Breast epithelium (tissue), 4 donors: ENCODE measurements around the gene PSMD8. TPM values are rescaled to one million over a fixed set of nuclear protein-coding genes. Genes with fewer than 3 reads are reported as not detected.

Source experiments
- DNase-seq, 2 donors: peaks; one replicate each; pipeline ENCODE4 v3.0.0-alpha.2; 2019; ENCODE audit warnings: low spot score in 2 of 2
- H3K27ac ChIP-seq, 2 donors: fragments of 200-600 bp; sonication (generic) in 1 of 2; one replicate each; pipeline ENCODE4 v1.5.1; 2016 to 2019; ENCODE audit warnings: mild to moderate bottlenecking in 1 of 2
- H3K27me3 ChIP-seq, 2 donors: fragments of 200-600 bp; sonication (generic) in 1 of 2; one replicate each; pipeline versions ENCODE4 v1.5.1 to v1.6.0; 2017 to 2019; ENCODE audit warnings: control low read depth in 1 of 2, mild to moderate bottlenecking in 1 of 2
- H3K36me3 ChIP-seq: fragments of 200-600 bp; one replicate; pipeline ENCODE4 v1.5.1; 2019
- H3K4me1 ChIP-seq, 2 donors: fragments of 200-600 bp; sonication (generic); one replicate each; pipeline ENCODE4 v1.5.1; 2016 to 2019; ENCODE audit warnings: control low read depth in 1 of 2
- H3K4me3 ChIP-seq, 3 donors: fragments of 200-600 bp; sonication (generic); 1 replicate in 2 of 3; 2 replicates in 1 of 3; pipeline ENCODE4 v1.5.1; 2016 to 2019; ENCODE audit warnings: mild to moderate bottlenecking in 3 of 3, moderate library complexity in 2 of 3
- H3K9me3 ChIP-seq, 2 donors: fragments of 200-600 bp; sonication (generic) in 1 of 2; one replicate each; pipeline ENCODE4 v1.5.1; 2016 to 2019; ENCODE audit warnings: control low read depth in 1 of 2
- POLR2A ChIP-seq: fragments of 450-650 bp; IDR thresholded peaks from one replicate; pipeline ENCODE4 v1.6.1; 2016; ENCODE audit warnings: antibody characterized with exemption, mild to moderate bottlenecking, moderate library complexity
- POLR2AphosphoS5 ChIP-seq, 3 donors: sonication (generic); formaldehyde crosslinking; IDR thresholded peaks; one replicate each; pipeline ENCODE4 v1.6.1; 2017; ENCODE audit warnings: antibody characterized with exemption in 3 of 3
- intact Hi-C: fragments of 100-400 bp; cut with DNase I; formaldehyde crosslinking; loops from one replicate; pipeline ENCODE4 v1.15.1; 2023; ENCODE audit warnings: low total_unique reads
- total RNA-seq, 3 donors: library from RNA; depleted of rRNA; stranded (reverse); fragments of >200 nt; gene quantifications; one replicate each; pipeline ENCODE4 v1.1.0, GENCODE V29; 2016
- TF ChIP-seq, protein P1 (sequence below), 3 donors: fragments of 450-650 bp; IDR thresholded peaks; one replicate each; pipeline ENCODE4 v1.5.1; 2016 to 2017; ENCODE audit warnings: antibody characterized with exemption in 3 of 3, mild to moderate bottlenecking in 3 of 3, moderate library complexity in 3 of 3

The PSMD8 gene
- total RNA-seq, 3 donors from 2014 or later = 203 to 598 (median 218) TPM

DNA sequence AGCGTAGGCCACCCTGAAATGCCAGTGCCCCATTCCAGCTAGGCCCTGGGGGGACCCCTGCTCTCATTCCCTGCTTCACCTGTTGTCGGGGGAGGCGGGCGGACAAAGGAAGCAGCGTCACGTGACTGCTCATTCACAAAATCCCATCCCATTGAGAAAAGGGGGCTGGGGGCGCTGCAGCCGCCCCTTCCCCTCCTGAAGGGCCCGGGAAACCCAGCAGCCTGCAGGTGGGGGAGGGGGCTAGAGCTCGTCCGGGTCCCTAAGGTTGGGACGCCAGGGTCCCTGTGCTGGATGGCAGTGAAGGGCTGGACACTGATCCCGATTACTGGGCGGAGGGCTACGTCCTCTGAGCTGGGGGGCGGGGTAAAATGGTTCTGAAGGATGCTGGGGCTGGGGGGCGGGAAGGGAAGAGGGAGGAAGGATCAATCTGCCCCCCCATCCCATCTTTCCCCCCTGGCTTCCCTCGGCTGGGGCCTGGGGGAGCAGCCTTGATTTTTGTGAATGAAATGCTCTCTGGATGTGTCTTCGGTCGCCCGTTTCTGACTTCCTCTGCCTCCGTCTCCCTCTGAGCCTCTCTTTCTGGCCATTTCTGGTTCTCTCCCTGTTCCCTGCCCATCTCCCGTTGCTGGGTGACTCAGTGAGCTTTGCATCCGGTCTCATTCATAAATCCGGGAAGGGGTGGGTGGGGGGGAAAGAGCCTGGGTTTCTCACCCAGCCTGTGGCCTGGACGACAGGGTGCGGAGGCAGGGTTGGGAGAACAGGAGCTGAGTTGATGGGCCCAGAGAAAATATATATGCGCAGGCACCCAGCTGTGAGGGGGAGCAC lies 14.9 kb downstream of the PSMD8 start:
- Histone ChIP-seq H3K36me3 (no peaks in the 10 kb centered on the region), H3K4me1 (peaks cover 0 to 6% of the 10 kb centered on the region in 2 donors), H3K9me3 (no peaks in the 10 kb centered on the region), H3K27ac (peak overlapping the region; percentile 88 to 91), H3K4me3 (peak overlapping the region; percentile 35 to 74 (median 64)), H3K27me3 (no peaks in the 10 kb centered on the region)
- DNase-seq = no peak
- intact Hi-C loops = no loop called here
- TF ChIP-seq POLR2AphosphoS5 (IDR thresholded peaks at IDR 0.05) = no peak
- TF ChIP-seq, protein P1, sequence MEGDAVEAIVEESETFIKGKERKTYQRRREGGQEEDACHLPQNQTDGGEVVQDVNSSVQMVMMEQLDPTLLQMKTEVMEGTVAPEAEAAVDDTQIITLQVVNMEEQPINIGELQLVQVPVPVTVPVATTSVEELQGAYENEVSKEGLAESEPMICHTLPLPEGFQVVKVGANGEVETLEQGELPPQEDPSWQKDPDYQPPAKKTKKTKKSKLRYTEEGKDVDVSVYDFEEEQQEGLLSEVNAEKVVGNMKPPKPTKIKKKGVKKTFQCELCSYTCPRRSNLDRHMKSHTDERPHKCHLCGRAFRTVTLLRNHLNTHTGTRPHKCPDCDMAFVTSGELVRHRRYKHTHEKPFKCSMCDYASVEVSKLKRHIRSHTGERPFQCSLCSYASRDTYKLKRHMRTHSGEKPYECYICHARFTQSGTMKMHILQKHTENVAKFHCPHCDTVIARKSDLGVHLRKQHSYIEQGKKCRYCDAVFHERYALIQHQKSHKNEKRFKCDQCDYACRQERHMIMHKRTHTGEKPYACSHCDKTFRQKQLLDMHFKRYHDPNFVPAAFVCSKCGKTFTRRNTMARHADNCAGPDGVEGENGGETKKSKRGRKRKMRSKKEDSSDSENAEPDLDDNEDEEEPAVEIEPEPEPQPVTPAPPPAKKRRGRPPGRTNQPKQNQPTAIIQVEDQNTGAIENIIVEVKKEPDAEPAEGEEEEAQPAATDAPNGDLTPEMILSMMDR (IDR thresholded peaks at IDR 0.05) = no peak
- TF ChIP-seq POLR2A = no peak

DNA sequence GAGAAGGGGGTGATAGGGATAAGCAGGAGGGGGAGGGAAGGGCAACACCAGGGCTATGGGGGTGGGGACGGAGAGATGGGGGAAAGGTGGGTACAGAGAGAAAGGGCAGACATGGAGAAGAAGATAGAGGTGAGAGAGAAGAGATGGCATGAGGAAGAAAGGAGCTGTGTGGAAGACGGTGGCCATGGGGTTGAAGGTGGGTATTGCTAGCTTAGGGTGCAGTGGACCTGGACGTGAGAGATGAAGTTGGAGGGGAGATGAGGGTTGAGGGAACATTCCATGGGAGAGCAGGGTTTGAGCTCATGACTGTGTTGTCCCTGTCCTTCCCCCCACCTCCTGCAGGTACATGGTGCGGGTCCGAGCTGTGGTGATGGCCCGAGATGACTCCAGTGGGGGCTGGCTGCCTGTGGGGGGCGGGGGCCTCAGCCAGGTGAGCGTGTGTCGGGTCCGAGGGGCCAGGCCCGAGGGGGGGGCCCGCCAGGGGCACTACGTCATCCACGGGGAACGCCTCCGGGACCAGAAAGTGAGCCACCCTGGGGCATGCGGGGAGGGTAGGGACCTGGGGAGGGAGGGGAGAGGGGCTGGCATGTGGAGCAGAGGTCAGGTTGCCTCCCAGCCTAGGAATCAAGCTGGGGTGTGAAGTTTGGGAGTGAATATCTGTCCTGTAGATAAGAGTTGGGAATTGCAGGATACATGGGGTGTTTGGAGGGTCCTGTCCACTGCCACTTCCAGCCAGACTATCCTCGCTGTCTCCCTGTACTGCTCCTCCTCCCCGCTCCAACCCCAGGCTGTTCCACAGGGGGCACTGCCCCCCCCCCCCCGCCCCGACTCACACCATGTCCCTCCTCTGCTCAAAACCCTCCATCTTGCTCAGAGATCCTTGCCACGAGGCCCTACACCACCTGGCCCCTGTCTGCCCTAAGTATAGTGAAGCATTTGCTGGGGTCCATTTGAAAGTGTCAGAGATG lies 15.9 kb downstream of the PSMD8 start:
- Histone ChIP-seq H3K4me1 (peaks cover 0 to 6% of the 10 kb centered on the region in 2 donors), H3K36me3 (no peaks in the 10 kb centered on the region), H3K9me3 (no peaks in the 10 kb centered on the region), H3K4me3 (no peak overlapping the region), H3K27ac (peak overlapping the region in 1 of 2 donors; percentile 91), H3K27me3 (peaks cover 0 to 5% of the 10 kb centered on the region in 2 donors)
- TF ChIP-seq POLR2A (no peak), POLR2AphosphoS5 (IDR thresholded peaks at IDR 0.05) (no peak)
- TF ChIP-seq, protein P1 (IDR thresholded peaks at IDR 0.05) = no peak
- DNase-seq = no peak
- intact Hi-C loops = no loop called here

DNA sequence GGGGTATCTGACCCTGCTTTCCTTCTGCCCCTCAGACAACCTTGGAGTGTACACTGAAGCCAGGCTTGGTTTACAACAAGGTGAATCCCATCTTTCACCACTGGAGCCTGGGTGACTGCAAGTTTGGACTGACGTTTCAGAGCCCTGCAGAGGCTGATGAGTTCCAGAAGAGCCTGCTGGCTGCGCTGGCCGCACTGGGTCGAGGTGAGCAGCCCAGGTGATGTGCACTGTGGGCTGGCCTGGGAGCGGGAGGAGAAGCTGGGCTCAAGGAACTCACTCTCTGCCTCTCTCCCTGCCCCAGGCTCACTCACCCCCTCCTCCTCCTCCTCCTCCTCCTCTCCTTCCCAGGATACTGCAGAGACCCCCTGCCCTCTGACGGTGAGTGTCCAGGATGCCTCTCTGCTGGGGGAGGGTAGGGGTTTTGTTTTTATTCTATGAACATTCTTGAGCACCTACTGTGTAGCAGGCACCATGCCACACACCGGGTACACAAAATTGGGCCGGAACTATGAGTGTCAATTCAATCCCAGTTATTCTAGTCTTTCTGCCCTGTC lies 17.6 kb downstream of the PSMD8 start:
- H3K27ac ChIP-seq = no peak overlapping the region
- no peak for TF ChIP-seq POLR2A
- TF ChIP-seq, protein P1 (IDR thresholded peaks at IDR 0.05) = no peak
- H3K36me3 ChIP-seq = no peaks in the 10 kb centered on the region
- H3K9me3 ChIP-seq = no peaks in the 10 kb centered on the region
- H3K4me1 ChIP-seq = peaks cover 0 to 5% of the 10 kb centered on the region in 2 donors
- H3K4me3 ChIP-seq = no peak overlapping the region
- no peak for DNase-seq
- H3K27me3 ChIP-seq = peaks cover 5 to 20% of the 10 kb centered on the region in 2 donors
- intact Hi-C loops = no loop called here

DNA sequence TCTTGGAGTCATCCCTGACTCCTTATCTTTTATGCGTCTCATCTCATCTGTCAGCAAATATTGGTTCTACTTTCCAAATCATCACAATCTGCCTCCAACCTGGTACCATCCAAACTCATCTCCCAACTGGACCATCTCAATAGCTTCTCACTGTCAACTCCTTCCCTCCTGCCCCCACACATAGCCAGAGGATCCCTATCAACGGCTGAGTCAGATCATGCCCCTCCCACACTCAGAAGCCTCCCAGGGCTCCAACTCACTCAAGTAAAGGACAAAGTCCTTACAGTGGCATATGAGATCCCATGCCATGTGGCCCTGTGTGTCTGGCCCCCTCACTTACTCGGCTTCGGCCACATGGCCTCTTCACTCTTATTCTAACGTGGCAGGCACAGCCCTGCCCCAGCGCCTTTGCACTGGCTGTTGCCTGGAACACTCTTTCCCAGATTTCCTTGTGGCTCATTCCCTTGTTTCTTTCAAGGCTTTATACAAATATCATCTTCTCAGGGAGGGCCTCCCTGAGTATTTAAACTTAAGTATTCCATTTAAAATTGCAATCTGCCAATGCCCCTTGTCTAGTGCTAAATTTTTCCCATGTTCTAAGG lies 18.4 kb downstream of the PSMD8 start:
- Histone ChIP-seq H3K27me3 (peaks cover 5 to 21% of the 10 kb centered on the region in 2 donors), H3K4me3 (no peak overlapping the region), H3K4me1 (no peaks in the 10 kb centered on the region), H3K9me3 (no peaks in the 10 kb centered on the region), H3K27ac (no peak overlapping the region), H3K36me3 (no peaks in the 10 kb centered on the region)
- TF ChIP-seq POLR2AphosphoS5 (IDR thresholded peaks at IDR 0.05) = no peak
- TF ChIP-seq, protein P1 (IDR thresholded peaks at IDR 0.05) = no peak
- no peak for TF ChIP-seq POLR2A
- DNase-seq = no peak
- intact Hi-C loops = no loop called here
